Measurements from ENCODE around the gene VCP.
A peak's percentile ranks its signal among the peaks of the same experiment; 100 is the strongest.

VCP gene

DNA sequence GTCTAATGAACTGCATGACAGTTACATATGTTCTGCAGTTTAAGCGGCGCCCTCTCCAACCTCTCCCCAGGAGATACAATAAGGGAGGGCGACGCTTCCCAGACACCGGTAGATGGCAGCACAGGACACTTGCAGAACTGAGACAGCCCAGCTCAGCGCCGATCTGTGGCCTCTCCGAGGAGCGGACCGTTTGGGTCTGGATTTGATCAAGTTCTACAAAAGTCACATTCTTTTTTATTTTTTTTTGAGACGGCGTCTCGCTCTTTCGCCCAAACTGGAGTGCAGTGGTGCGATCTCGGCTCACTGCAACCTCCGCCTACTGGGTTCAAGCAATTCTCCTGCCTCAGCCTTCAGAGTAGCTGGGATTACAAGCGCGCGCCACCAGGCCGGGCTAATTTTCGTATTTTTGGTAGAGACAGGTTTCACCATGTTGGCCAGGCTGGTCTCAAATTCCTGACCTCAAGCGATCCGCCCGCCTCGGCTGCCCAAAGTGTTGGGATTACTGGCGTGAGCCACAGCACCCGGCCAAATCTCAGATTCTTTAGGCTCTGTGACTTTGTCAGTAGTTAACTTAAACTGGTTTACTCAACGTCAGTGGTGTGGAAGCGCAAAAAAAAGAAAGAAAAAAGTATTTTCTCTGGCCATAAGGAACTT, 44.6 kb upstream of the VCP start (continued):
- TF ChIP-seq ZBTB7A (tag by site-specific recombination; IDR thresholded peaks at IDR 0.05; ENCODE audit: low read depth) (no peak), ZNF394 (tag by site-specific recombination; IDR thresholded peaks at IDR 0.05; ENCODE audit: borderline replicate concordance) (no peak), ZFP41 (tag by site-specific recombination; IDR thresholded peaks at IDR 0.05; ENCODE audit: borderline replicate concordance) (no peak), OVOL3 (tag by site-specific recombination; IDR thresholded peaks at IDR 0.05) (no peak), ZNF747 (tag by site-specific recombination; IDR thresholded peaks at IDR 0.05) (no peak), ZFP37 (tag by site-specific recombination; IDR thresholded peaks at IDR 0.05) (no peak), ZNF202 (tag by site-specific recombination; IDR thresholded peaks at IDR 0.05; ENCODE audit: borderline replicate concordance) (no peak), ZNF548 (tag by site-specific recombination; IDR thresholded peaks at IDR 0.05) (no peak), ZNF629 (tag by site-specific recombination; IDR thresholded peaks at IDR 0.05) (no peak), ZNF19 (tag by site-specific recombination; IDR thresholded peaks at IDR 0.05; ENCODE audit: low read depth) (no peak)
- TF ChIP-seq, protein P1, sequence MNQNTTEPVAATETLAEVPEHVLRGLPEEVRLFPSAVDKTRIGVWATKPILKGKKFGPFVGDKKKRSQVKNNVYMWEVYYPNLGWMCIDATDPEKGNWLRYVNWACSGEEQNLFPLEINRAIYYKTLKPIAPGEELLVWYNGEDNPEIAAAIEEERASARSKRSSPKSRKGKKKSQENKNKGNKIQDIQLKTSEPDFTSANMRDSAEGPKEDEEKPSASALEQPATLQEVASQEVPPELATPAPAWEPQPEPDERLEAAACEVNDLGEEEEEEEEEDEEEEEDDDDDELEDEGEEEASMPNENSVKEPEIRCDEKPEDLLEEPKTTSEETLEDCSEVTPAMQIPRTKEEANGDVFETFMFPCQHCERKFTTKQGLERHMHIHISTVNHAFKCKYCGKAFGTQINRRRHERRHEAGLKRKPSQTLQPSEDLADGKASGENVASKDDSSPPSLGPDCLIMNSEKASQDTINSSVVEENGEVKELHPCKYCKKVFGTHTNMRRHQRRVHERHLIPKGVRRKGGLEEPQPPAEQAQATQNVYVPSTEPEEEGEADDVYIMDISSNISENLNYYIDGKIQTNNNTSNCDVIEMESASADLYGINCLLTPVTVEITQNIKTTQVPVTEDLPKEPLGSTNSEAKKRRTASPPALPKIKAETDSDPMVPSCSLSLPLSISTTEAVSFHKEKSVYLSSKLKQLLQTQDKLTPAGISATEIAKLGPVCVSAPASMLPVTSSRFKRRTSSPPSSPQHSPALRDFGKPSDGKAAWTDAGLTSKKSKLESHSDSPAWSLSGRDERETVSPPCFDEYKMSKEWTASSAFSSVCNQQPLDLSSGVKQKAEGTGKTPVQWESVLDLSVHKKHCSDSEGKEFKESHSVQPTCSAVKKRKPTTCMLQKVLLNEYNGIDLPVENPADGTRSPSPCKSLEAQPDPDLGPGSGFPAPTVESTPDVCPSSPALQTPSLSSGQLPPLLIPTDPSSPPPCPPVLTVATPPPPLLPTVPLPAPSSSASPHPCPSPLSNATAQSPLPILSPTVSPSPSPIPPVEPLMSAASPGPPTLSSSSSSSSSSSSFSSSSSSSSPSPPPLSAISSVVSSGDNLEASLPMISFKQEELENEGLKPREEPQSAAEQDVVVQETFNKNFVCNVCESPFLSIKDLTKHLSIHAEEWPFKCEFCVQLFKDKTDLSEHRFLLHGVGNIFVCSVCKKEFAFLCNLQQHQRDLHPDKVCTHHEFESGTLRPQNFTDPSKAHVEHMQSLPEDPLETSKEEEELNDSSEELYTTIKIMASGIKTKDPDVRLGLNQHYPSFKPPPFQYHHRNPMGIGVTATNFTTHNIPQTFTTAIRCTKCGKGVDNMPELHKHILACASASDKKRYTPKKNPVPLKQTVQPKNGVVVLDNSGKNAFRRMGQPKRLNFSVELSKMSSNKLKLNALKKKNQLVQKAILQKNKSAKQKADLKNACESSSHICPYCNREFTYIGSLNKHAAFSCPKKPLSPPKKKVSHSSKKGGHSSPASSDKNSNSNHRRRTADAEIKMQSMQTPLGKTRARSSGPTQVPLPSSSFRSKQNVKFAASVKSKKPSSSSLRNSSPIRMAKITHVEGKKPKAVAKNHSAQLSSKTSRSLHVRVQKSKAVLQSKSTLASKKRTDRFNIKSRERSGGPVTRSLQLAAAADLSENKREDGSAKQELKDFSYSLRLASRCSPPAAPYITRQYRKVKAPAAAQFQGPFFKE (tag by site-specific recombination; IDR thresholded peaks at IDR 0.05; ENCODE audit: borderline replicate concordance), result no peak

DNA sequence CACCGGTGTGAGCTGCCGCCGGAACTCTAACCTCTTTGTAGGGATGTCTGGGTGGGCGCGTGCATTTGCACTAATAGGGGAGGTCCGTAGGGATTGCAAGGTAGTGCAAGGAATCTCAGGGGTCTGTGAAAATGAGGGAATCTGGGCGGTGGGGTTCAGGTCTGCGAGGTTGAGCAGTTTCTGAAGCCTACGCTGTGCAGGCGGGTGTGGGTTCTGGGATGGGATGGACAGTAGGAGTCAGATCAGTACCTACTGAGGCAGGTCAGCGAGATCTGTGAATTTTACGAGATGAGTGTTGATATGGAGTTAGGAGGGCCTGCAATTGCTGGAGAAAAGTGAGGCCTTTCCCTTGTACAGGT, 44.1 kb upstream of the VCP start:
- no peaks in the 10 kb centered on the region for H3K36me3 ChIP-seq (ENCODE audit: control insufficient read depth in 2 of 2, insufficient read depth in 1 of 2, low read length in 2 of 2)
- 0 out of 2 replicates have a peak overlapping the region, but pooled peaks have one; percentile 18 for H3K27ac ChIP-seq (ENCODE audit: extremely low read depth, low read depth, low read length)
- ChIA-PET CTCF (interaction anchor here (0.6 to 6.8 kb wide), 16 partner anchors 10 to 557 kb away, joined by 3 to 58 read pairs (median 4); partner anchors contain the start of gene CA9), POLR2A (interaction anchor here (0.6 to 4.3 kb wide), 9 partner anchors 14 to 863 kb away, joined by 3 to 92 read pairs (median 4); partner anchors contain the start of genes CCDC107, PIGO, RMRP and STOML2)
- H3K4me1 ChIP-seq (ENCODE audit: control insufficient read depth, insufficient read depth, low read length), result peaks cover 15% of the 10 kb centered on the region
- no peaks in the 10 kb centered on the region for H3K9me3 ChIP-seq (ENCODE audit: control insufficient read depth, insufficient read depth, low read depth, low read length)
- peak overlapping the region; percentile 48 for H3K4me3 ChIP-seq (ENCODE audit: low read depth, low read length)
- peak; percentile 84 for TF ChIP-seq ZNF335 (tag by site-specific recombination; conservative IDR thresholded peaks at IDR 0.05)
- TF ChIP-seq ZSCAN23 (tag by site-specific recombination; IDR thresholded peaks at IDR 0.05), result no peak
- no peak for TF ChIP-seq ZNF248 (tag by site-specific recombination; IDR thresholded peaks at IDR 0.05)
- no peak for TF ChIP-seq GLI4 (tag by site-specific recombination; IDR thresholded peaks at IDR 0.05)
- peak; percentile 52; the same call in 1 of the 2 replicates for TF ChIP-seq SCRT2 (tag by site-specific recombination; IDR thresholded peaks at IDR 0.05)
- TF ChIP-seq ZBTB20 (tag by site-specific recombination; IDR thresholded peaks at IDR 0.05), result peak; percentile 36; the same call in 1 of the 2 replicates
- TF ChIP-seq ZNF266 (tag by site-specific recombination; IDR thresholded peaks at IDR 0.05; ENCODE audit: low read depth), result no peak
- 0 out of 2 replicates have a peak, but pooled peaks have one; percentile 24 for TF ChIP-seq SP7 (tag by site-specific recombination; IDR thresholded peaks at IDR 0.05)
- TF ChIP-seq, protein P2, sequence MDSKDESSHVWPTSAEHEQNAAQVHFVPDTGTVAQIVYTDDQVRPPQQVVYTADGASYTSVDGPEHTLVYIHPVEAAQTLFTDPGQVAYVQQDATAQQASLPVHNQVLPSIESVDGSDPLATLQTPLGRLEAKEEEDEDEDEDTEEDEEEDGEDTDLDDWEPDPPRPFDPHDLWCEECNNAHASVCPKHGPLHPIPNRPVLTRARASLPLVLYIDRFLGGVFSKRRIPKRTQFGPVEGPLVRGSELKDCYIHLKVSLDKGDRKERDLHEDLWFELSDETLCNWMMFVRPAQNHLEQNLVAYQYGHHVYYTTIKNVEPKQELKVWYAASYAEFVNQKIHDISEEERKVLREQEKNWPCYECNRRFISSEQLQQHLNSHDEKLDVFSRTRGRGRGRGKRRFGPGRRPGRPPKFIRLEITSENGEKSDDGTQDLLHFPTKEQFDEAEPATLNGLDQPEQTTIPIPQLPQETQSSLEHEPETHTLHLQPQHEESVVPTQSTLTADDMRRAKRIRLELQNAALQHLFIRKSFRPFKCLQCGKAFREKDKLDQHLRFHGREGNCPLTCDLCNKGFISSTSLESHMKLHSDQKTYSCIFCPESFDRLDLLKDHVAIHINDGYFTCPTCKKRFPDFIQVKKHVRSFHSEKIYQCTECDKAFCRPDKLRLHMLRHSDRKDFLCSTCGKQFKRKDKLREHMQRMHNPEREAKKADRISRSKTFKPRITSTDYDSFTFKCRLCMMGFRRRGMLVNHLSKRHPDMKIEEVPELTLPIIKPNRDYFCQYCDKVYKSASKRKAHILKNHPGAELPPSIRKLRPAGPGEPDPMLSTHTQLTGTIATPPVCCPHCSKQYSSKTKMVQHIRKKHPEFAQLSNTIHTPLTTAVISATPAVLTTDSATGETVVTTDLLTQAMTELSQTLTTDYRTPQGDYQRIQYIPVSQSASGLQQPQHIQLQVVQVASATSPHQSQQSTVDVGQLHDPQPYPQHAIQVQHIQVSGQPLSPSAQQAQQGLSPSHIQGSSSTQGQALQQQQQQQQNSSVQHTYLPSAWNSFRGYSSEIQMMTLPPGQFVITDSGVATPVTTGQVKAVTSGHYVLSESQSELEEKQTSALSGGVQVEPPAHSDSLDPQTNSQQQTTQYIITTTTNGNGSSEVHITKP (tag by site-specific recombination; IDR thresholded peaks at IDR 0.05), result 0 out of 2 replicates have a peak, but pooled peaks have one; percentile 9
- TF ChIP-seq, protein P3, sequence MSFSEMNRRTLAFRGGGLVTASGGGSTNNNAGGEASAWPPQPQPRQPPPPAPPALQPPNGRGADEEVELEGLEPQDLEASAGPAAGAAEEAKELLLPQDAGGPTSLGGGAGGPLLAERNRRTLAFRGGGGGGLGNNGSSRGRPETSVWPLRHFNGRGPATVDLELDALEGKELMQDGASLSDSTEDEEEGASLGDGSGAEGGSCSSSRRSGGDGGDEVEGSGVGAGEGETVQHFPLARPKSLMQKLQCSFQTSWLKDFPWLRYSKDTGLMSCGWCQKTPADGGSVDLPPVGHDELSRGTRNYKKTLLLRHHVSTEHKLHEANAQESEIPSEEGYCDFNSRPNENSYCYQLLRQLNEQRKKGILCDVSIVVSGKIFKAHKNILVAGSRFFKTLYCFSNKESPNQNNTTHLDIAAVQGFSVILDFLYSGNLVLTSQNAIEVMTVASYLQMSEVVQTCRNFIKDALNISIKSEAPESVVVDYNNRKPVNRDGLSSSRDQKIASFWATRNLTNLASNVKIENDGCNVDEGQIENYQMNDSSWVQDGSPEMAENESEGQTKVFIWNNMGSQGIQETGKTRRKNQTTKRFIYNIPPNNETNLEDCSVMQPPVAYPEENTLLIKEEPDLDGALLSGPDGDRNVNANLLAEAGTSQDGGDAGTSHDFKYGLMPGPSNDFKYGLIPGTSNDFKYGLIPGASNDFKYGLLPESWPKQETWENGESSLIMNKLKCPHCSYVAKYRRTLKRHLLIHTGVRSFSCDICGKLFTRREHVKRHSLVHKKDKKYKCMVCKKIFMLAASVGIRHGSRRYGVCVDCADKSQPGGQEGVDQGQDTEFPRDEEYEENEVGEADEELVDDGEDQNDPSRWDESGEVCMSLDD (tag by site-specific recombination; IDR thresholded peaks at IDR 0.05), result 0 out of 2 replicates have a peak, but pooled peaks have one; percentile 57
- TF ChIP-seq ZBTB48 (tag by site-specific recombination; IDR thresholded peaks at IDR 0.05), result peak; percentile 75; the same call in 1 of the 2 replicates
- TF ChIP-seq ZNF621 (tag by site-specific recombination; IDR thresholded peaks at IDR 0.05), result no peak
- TF ChIP-seq ZNF133 (tag by site-specific recombination; IDR thresholded peaks at IDR 0.05), result no peak
- peak; percentile 53 for TF ChIP-seq ZBTB17 (tag by site-specific recombination; IDR thresholded peaks at IDR 0.05)
